ENCODE results near the gene PRC1.
A peak's percentile ranks its signal among the peaks of the same experiment; 100 is the strongest.

Gene PRC1

GRCh38 chr15:90989040-90989768 is 5.1 kb downstream of the PRC1 start:
- DNase-seq (ENCODE audit: low read depth in 2 of 2), result no peak

GRCh38 chr15:90988296-90988695 is 6.0 kb downstream of the PRC1 start:
- DNase-seq (ENCODE audit: low read depth in 2 of 2), result no peak

- DNase-seq (ENCODE audit: low read depth in 2 of 2), result no peak
Measured at GRCh38 chr15:90987561-90988141, 6.7 kb downstream of the PRC1 start.

- no peak for DNase-seq (ENCODE audit: low read depth in 2 of 2)
Measured at GRCh38 chr15:90986790-90987507, 7.4 kb downstream of the PRC1 start.

- DNase-seq (ENCODE audit: low read depth in 2 of 2), result no peak
Measured at GRCh38 chr15:90982135-90982534, 12.2 kb downstream of the PRC1 start.

- no peak for DNase-seq (ENCODE audit: low read depth in 2 of 2)
Measured at GRCh38 chr15:90981681-90982080, 12.7 kb downstream of the PRC1 start.

- DNase-seq (ENCODE audit: low read depth in 2 of 2), result no peak
Measured at GRCh38 chr15:90979582-90979981, 14.8 kb downstream of the PRC1 start.

GRCh38 chr15:90974216-90974615 is 20.1 kb downstream of the PRC1 start:
- DNase-seq (ENCODE audit: low read depth in 2 of 2), result no peak

- DNase-seq (ENCODE audit: low read depth in 2 of 2), result no peak
Measured at GRCh38 chr15:90972133-90972532, 22.2 kb downstream of the PRC1 start.

GRCh38 chr15:90970274-90970673 is 24.1 kb downstream of the PRC1 start:
- no peak for DNase-seq (ENCODE audit: low read depth in 2 of 2)

GRCh38 chr15:90968434-90968833 is 25.9 kb downstream of the PRC1 start:
- no peak for DNase-seq (ENCODE audit: low read depth in 2 of 2)

GRCh38 chr15:90967206-90967605 is 27.1 kb downstream of the PRC1 start:
- DNase-seq (ENCODE audit: low read depth in 2 of 2), result no peak

- DNase-seq (ENCODE audit: low read depth in 2 of 2), result no peak
Measured at GRCh38 chr15:90966262-90966661, 28.1 kb downstream of the PRC1 start.

- DNase-seq (ENCODE audit: low read depth in 2 of 2), result no peak
Measured at GRCh38 chr15:90962021-90962420, 32.3 kb downstream of the PRC1 start.

GRCh38 chr15:90960298-90961091 is 33.8 kb downstream of the PRC1 start:
- no peak for DNase-seq (ENCODE audit: low read depth in 2 of 2)

- no peak for DNase-seq (ENCODE audit: low read depth in 2 of 2)
Measured at GRCh38 chr15:90959894-90960293, 34.4 kb downstream of the PRC1 start.

- DNase-seq (ENCODE audit: low read depth in 2 of 2), result no peak
Measured at GRCh38 chr15:90959028-90959595, 35.2 kb downstream of the PRC1 start.

- DNase-seq (ENCODE audit: low read depth in 2 of 2), result no peak
Measured at GRCh38 chr15:90957791-90958190, 36.5 kb downstream of the PRC1 start.

GRCh38 chr15:90957031-90957790 is 37.1 kb downstream of the PRC1 start:
- DNase-seq (ENCODE audit: low read depth in 2 of 2), result no peak

- DNase-seq (ENCODE audit: low read depth in 2 of 2), result peak; percentile 16 to 50
Measured at GRCh38 chr15:90956274-90957030, 37.9 kb downstream of the PRC1 start.

All from stimulated activated CD8-positive, alpha-beta memory T cell treated with anti-CD3 and anti-CD28 coated beads, Interleukin-7, amount 100 ng/mL, for 4 hours (primary cell).